OCI-LY3 (cell line): ENCODE results near the gene DCTN2.

ENCODE experiments used
- EZH2phosphoT487 ChIP-seq: fragments of 200-600 bp; shearing (Covaris generic); IDR thresholded peaks from 2 replicates; pipeline ENCODE4 v1.6.1; 2018; ENCODE audit warnings: antibody characterized with exemption, mixed run types, low read depth
- TF ChIP-seq, protein P1 (sequence below): fragments of 200-600, 300-600 bp; sonication (generic); IDR thresholded peaks from 2 replicates; pipeline ENCODE4 v1.5.1; 2014; ENCODE audit warnings: antibody characterized with exemption, low read length, low read depth

DNA sequence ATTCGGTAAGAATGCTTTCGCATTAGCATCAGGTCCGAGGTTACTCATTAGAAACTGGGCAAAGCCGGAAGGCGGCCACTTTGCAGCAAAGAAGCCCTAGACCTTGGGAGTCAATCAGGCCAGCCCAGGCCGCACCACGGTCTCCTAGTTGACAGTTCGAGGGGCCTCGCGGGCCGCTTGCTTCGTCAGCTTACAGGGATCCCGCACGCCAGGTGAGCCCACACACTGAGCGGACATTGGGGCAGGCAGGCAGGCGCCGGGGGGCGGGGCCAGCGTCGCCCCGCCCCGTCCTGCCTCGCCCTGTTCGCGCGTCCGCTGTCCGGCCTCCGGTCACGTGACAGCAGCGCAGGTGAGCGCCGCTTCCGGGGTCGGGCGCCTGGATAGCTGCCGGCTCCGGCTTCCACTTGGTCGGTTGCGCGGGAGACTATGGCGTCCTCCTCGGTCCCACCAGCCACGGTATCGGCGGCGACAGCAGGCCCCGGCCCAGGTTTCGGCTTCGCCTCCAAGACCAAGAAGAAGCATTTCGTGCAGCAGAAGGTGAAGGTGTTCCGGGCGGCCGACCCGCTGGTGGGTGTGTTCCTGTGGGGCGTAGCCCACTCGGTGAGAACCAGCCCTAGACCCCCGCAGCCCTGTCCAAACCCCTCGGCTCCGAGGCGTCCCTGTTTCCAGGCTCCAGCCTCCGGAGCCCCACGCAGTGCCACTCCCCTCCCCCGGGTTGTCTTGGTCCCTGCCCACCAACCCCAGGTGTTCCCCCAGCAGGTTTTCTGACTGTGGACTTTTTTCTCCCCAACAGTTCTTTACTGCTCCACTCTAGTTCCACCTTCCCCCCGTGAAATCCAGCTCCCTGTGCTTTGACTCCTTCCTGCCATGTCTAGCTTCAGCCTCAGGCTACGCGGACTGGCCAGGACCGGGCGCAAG is 44.1 kb upstream of the DCTN2 start, which contains the start of gene PIP4K2C:
- TF ChIP-seq, protein P1, sequence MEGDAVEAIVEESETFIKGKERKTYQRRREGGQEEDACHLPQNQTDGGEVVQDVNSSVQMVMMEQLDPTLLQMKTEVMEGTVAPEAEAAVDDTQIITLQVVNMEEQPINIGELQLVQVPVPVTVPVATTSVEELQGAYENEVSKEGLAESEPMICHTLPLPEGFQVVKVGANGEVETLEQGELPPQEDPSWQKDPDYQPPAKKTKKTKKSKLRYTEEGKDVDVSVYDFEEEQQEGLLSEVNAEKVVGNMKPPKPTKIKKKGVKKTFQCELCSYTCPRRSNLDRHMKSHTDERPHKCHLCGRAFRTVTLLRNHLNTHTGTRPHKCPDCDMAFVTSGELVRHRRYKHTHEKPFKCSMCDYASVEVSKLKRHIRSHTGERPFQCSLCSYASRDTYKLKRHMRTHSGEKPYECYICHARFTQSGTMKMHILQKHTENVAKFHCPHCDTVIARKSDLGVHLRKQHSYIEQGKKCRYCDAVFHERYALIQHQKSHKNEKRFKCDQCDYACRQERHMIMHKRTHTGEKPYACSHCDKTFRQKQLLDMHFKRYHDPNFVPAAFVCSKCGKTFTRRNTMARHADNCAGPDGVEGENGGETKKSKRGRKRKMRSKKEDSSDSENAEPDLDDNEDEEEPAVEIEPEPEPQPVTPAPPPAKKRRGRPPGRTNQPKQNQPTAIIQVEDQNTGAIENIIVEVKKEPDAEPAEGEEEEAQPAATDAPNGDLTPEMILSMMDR = no peak
- TF ChIP-seq EZH2phosphoT487 = no peak
